ENCODE measurements around the gene ROGDI.

DNA sequence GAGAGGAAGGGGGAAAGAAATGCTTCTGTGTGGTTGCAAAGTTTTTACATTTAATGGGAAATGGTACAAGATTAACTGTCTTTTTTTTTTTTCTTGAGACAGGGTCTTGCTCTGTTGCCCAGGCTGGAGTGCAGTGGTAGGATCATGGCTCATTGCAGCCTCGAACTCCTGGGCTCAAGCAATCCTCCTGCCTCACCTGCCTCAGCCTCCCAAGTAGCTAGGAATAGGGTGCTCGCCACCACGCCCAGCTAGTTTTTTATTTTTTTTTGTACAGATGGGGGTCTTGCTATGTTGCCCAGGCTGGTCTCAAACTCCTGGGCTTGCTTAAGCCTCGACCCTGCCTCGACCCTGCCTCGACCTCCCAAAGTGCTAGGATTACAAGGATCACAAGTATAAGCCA, 3.8 kb upstream of the ROGDI start:
- no peak for TF ChIP-seq EZH2phosphoT487 (IDR thresholded peaks at IDR 0.05; ENCODE audit: insufficient read depth, low read depth)
- no peak for TF ChIP-seq EZH2 (IDR thresholded peaks at IDR 0.05; ENCODE audit: insufficient read depth, poor library complexity, severe bottlenecking)
